GM12872 (cell line): ENCODE data around the gene GTPBP4.

Source experiments
- CTCF ChIP-seq: IDR thresholded peaks from 3 replicates; pipeline ENCODE4 v1.5.1; 2011; ENCODE audit warnings: low read depth, mild to moderate bottlenecking, low read length, moderate library complexity; ENCODE audit not compliant: insufficient read depth

Gene GTPBP4

GRCh38 chr10:958856-959255, 29.4 kb upstream of the GTPBP4 start:
- TF ChIP-seq CTCF = no peak

GRCh38 chr10:962342-962741, 25.9 kb upstream of the GTPBP4 start:
- TF ChIP-seq CTCF = no peak

DNA sequence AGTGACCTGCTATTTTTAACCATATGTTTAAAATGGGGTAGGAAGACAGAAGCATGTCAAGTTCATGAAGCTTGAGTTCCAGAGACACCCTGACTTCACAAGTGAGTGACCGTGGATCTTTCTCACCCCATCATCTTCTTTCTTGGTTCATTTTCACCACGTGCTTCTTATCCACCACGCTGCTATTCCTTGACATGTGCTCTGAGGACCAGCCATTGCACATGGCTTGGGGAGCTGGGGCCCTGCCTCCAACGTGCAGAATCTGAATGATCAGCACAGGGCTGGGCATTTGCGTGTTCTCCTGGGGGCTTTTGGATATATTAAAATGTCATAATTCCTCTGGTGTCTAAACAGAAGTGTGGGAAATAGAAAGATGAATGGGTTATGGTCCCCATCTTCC, 25.0 kb upstream of the GTPBP4 start:
- TF ChIP-seq CTCF = no peak

- TF ChIP-seq CTCF = no peak
Measured at GRCh38 chr10:963655-964054, 24.6 kb upstream of the GTPBP4 start.

DNA sequence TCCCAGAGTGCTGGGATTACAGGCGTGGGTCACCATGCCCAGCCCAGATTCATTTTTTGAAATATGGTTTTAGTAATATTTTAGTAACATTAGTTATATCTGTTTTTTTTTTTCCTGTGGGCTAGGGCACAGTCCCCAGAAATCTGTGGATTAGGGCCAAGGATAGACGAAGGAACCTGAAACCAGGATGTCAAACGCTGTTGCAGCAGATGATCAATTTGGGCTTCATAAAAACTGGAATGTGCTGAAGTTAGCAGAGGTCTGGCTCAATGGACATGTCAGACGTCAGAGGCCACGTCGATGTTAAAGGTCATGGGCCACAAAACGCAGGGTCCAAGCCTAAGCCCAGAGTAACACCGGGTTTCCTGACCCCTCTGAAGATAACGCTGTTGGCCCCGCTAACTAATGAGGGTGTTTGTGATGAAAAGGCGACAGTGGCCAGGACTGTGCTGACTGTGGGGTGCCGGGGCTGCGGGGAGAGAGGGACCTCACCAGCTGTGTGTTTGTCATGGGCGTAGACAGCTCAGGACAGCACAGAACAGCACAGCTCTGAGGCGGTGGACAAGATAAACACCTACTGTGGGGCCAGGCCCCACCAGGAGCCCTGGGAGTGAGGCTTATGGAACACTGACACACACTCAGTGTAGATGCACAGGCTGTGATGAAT, 23.8 kb upstream of the GTPBP4 start:
- TF ChIP-seq CTCF = no peak

GRCh38 chr10:964988-965417, 23.2 kb upstream of the GTPBP4 start:
- no peak for TF ChIP-seq CTCF

- no peak for TF ChIP-seq CTCF
Measured at GRCh38 chr10:966466-967235, 21.6 kb upstream of the GTPBP4 start.
